ENCODE data around the gene MTOR.
"Not testable (repeated sequence)": the region's sequence is repeated elsewhere in the genome, so short reads cannot be mapped to it uniquely, and the experiment has no call there.

MTOR gene

DNA sequence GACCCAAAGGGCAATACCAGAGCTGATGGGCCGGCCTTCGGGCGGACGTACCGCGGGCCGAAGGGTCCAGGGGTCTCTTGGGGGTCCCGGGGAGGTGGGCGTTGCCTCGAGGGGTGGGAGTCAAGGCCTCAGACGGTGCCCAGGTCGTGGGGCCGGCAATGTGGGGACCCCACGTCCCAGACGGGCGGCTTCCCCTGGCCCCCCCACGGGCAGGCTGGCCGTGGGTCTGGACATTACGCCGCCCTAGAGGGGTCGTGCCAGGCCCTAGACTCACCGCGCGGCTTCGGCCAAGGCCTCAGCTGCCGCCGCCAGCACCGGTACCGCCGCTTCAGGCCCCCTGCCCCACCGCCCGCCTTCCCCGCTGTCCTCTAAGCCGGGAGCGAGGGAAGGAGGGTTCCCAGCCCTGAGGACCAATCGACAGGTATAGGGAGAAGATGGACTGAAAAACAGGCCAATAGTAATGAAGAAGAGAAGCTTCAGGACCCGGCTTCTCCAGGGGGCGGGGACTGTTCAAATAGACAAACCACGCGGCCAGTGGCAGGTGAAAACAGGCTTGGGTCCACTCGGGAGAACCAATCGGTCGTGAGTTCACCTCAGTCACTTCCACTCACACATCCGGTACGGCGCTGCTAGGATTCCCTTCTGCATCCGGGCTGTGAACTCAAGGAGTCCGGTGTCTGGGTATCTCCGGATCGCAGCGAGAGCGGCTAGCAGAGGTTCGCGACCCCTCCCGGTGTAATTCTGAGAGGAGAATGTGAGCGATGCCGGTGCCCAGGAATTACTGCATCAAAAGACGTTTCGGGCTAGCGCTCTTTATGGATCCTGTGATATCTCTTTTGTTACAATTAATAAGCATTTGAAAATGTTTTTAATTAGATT is at the start of gene MTOR:
TSS of gene MTOR (minus strand) at position 381 of the 879 bp plus-strand sequence. CDS start 3,142 bp downstream, outside the sequence.
- DNase-seq = peak; percentile 100

DNA sequence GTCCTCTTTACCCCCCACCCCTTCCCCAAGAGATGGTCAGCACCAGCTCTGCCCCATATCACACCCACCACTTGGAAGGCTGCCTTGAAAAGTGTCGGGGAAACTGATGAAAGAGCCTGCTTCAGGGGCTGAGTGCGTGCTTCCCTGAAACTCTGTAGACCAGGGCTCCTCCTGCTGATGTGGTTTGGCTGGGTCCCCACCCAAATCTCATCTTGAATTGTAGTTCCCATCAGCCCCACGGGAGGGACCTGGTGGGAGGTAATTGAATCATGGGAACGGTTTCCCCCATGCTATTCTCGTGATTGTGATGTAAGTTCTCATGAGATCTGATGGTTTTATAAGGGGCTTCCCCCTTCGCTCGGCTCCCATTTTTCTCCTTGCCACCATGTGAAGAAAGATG is 47.0 kb upstream of the MTOR start:
- no peak for DNase-seq

DNA sequence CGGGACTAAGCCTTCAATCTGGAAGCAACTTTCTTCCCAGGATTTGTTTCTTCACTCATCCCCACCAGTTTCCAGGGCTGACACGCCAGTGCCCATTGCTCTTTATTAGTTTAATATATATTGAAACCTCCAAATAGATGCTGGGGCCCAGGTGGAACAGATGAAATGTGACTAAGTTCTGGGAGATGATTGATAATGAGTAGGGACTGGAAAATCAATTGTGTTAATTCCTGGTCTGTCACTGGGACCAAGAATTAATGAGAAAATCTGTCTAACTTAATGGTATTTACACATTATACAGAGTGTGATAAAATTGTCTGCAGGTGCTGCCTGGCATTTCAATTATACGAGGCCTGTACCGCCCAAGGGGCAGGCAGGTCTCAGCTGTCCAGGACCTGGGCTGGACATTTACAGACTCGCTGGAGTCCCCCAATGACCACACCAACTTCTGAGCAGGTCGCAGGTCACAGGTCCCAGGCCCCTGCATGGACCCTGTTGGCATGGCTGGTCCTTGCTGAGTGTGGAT is 46.4 kb upstream of the MTOR start:
- DNase-seq = no peak

DNA sequence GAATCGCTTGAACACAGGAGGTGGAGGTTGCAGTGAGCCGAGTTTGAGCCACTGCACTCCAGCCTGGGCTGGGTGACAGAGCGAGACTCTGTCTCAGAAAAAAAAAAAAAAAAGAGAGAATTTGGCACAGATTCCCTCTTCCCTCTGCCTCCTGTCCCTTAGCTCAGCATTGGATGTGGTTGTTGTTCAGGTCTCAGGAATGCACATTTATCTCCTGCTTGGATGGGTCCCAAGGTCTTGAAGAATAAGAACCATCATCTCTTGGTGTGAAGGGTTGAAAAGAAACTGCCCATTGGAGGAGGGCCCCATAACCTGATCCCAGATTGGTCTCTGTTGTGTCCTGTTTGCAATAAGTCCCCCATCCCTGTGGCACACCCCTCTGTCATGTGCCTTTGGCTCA is 45.5 kb upstream of the MTOR start:
- no peak for DNase-seq

DNA sequence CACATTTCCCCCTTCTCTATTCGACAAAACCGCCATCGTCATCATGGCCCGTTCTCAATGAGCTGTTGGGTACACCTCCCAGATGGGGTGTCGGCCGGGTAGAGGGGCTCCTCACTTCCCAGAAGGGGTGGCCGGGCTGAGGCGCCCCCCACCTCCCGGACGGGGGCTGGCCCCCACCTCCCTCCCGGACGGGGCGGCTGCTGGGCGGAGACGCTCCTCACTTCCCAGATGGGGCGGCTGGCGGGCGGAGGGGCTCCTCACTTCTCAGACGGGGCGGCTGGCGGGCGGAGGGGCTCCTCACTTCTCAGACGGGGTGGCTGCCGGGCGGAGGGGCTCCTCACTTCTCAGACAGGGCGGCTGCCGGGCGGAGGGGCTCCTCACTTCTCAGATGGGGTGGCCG is 43.2 kb upstream of the MTOR start:
- not testable (repeated sequence) for DNase-seq

DNA sequence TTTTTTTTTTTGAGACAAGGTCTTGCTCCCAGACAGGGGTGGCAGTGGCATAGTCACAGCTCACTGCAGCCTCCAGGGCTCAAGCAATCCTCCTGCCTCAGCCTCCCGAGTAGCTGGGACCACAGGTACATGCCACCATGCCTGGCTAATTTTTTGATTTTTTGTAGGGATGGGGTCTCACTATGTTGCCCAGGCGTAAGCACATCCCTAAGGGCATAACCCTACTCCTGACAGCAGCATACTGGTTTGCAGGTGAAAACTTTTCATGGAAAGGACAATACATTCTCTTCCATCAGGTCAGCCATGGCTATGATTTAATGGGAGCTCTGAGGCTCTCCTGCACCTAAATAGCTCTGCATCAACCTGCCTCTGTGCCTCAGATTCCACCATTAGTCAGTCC is 40.0 kb upstream of the MTOR start:
- no peak for DNase-seq

DNA sequence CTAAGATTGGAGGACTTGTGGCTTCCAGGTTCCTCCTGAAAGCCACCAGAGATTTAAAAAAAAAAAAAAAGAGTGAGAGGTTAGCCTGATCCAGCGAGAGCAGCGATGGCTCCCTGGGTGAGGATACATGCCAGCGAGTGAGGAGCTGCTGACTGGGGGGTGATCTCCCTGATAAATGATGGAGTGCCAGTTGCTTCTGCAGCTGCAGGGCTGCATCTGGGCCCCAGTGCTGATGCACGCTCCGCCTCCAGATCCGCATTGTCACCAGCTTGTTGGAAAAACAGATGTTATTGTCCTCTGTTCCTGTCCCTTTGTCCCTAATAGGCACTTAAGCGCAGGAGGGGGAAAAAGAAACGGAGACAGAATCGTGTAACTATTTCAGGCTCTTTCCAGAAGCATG is 39.2 kb upstream of the MTOR start:
- DNase-seq = no peak

DNA sequence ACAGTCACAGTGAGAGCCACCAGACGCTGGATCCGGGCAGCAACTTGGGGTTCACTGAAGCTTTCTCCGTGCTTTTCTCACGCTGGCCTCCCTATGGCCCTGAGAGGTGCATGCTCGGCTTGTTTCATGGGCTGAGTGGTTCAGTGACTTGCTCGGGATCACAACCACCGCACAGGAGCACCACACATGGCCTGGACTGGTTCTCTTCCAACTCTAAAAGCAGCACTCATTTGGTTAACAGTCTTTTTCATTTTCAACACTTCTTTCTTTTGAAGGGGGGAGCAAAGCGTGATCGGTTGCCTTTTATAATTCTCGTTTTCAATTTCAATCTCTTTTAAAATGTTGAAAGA is 36.8 kb upstream of the MTOR start:
- DNase-seq = no peak

DNA sequence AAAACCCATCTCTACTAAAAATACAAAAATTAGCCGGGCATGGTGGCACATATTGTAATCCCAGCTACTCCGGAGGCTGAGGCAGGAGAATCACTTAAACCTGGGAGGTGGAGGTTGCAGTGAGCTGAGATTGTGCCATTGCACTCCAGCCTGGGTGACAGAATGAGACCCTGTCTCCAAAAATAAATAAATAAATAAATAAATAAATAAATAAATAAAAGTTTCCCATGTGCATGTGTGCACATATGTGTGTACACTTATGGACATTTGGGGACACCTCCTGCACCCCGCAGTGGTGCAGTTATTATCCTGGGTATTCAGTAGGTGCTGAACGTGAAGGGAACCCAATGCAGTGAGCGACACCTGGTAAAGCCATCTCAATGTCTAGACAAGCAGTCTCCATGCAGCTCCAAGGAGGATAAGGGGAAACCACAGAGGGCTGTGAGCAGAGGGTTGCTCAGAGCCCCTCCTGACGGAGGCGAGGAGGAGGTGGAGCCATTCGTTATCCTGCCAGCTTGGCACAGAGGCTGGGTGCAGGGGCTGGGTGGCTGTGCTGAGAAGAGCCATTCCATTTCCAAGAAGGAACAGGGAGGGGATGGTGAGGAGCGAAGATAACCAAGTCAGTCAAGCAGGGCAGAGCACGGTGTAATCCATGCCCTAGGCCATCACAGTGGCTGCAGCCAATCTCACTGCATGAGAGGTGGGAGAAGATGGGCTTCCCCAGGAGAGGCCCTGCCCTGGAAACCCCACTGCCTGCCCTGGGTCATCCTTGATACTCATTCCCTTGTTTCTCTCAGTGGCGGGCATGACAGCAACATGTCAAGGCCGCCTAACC is 36.3 kb upstream of the MTOR start:
- no peak for DNase-seq

DNA sequence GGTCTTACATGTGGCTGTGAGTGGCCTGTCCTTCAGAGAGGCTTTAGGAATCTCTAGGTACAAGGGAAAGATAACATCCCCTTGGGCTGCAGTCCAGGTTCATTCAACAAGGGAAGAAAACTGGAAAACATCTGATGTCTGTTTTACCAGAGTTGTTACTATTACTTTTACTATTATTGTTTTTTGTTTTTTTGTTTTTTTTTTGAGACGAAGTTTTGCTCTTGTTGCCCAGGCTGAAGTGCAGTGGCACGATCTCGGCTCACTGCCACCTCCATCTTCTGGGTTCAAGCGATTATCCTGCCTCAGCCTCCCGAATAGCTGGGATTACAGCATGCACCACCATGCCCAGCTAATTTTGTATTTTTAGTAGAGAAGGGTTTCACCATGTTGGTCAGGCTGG is 35.4 kb upstream of the MTOR start:
- DNase-seq = not testable (repeated sequence)

DNA sequence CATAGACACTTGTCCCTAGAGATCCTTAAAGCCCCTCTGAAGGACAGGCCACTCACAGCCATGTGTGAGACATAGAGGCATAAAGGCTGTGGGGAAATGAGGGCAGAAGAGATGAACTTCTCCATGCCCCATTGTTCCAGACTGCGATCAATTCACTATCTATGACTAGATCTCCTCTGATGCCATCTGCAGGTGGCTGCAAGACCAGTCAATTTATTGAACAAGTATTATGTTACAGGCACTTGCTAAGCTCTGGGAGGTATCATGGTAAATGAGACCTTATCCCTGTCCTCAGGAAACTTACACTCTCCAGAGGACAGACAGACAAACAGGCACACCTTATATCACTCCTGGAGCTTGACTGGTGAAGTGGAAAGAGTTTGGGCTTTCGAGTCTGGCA is 33.6 kb upstream of the MTOR start:
- DNase-seq = no peak

DNA sequence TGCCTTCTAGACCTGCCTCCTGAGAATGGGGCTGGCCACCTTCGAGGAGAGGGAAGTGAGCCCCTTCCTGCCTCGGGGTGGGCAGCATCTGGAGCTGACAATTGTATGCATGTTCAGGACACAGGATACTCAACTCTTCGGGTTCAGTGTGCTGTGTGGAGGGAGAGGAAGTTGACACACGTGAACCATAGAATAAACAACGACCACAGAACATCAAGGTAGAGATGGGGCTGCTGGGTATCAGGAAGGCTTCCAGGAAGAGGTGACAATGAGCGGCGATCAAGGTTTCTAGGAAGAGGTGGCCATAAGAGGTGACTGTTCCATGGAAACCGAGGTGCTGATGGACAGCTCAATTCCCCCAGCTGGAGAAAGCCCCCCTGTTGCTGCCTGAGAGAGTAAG is 32.6 kb upstream of the MTOR start:
- DNase-seq = no peak

DNA sequence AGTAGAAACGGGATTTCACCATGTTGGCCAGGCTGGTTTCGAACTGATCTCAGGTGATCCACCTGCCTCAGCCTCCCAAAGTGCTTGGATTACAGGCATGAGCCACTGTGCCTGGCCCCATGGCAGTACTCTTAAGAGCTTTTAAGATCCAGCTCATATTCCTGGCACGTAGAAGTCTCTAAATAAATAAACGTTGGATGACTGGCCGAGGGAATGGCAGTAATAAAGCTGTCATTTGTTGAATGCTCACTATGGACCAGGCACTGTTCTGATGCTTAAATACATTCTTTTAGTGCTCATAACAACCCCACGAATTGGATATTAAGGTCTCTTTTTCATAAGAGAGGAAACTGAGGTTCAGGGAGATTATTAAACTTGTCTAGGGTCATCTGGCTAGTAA is 31.5 kb upstream of the MTOR start:
- DNase-seq = no peak

DNA sequence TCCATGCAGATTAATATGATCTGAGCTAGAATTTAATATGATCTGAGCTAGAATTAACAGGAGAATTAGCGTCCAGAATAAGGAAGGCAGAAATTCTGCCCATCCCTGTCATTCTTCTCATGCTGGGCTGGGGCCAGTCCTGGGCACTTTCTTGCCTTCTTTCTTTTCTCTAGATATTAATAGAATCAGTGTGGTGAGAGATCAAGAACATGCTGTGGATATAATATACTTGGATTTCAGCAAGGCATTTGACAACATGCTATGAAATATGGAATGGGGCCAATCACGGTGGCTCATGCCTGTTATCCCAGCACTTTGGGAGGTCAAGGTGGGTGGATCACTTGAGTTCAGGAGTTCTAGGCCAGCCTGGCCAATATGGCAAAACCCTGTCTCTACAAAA is 28.7 kb upstream of the MTOR start:
- DNase-seq = no peak

DNA sequence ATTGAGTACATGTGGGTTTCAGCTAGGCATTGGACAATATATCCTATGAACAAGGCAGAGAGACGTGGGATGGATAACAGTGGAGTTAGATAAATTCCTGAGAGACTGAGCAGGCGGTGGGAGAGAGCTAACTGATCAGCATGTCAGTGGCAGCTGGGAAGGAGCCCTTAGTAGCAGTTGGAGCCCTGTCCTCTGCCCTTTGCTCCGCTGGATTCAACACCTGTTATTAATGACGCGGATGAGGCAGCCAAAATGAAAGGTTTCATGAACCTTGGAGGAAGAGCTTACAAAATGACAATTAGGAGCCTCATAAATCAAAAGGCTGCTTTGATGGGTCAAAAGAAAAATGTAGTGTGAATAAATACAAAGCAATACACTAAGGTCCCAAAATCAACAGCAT is 26.7 kb upstream of the MTOR start:
- no peak for DNase-seq

DNA sequence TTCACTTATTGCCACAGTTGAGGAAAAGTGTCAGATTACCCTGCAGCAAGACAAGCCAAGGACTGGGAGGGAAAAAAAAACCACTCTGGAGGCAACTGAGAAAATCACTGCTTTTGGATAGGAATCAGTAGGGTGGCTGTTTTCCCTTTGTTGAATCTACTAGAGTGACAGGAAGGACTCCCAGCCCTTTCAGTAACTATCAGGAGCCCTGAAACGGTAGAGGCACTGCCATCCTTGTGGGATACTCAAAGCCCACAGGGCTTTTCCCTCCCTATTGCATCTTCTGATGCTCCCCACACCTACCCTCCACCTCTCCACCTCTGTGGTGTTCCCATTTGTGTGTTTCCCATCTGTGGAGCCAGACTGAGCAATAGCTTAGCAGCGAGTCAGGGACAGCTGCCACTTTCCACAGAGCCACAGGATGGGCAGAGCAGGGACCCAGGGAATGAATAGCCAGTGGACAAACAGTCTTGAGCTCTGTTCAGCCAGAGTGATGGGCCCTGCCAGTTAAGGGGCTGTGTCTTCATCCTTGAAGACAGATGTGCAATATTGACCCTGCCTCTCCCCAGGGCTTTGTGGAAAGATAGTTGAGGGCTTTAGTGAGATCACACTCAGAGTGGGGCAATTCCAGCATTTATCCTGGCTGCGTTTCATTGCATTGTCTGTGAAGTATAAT is 24.5 kb upstream of the MTOR start:
- no peak for DNase-seq

DNA sequence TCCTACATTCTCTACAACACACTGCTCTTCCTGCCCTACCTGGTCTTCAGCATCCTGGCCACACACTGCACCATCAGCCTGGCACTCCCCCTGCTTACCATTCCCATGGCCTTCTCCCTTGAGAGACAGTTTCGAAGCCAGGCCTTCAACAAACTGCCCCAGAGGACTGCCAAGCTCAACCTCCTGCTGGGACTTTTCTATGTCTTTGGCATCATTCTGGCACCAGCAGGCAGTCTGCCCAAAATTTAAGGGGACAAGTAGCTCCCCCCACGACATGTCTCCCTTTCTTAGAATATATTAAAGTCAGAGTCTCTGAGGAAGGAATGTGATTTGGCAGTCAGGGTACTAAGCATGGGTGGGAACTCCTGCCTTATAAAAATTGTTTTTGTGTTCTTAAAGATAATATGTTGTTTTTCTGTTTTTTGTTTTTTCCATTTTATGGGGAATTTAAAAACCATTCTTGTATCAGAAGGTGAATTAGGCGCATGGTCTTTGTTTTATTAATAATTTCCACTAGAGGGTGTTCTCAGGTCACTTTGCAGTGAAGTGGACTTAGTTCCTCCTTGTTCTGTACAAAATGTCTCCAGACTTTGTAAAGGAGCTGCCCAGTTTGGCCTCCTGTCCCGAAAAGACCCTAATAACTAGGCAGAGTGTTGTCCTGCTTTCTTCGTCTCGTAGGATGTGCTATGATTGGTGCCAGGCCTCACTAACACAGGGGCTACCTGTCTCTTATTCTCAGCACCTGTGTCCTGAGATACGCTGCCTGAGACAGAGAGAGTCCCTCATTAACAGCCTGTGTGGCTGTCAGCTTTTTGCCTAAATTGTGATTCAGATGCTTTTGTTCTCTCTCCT is 23.8 kb upstream of the MTOR start:
- DNase-seq = no peak

DNA sequence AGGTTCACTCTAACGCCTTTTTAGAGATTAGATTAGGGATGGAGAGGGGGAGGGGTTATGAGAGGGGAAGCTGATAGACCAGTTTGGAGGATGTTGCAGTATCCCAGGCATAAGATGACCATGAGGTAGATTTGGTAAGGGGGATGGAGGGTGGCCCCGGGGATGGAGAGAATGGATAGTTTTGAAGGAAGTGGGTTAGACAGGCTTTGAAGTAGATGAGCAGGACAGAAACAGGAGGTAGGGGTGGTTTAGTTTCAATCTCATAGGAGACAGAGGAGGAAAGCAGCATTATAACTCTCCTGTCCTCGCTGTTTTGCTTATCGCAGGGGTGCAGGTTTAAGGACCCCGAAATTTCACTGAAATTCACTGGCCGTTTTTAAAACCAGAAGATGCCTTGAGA is 22.4 kb upstream of the MTOR start:
- no peak for DNase-seq

DNA sequence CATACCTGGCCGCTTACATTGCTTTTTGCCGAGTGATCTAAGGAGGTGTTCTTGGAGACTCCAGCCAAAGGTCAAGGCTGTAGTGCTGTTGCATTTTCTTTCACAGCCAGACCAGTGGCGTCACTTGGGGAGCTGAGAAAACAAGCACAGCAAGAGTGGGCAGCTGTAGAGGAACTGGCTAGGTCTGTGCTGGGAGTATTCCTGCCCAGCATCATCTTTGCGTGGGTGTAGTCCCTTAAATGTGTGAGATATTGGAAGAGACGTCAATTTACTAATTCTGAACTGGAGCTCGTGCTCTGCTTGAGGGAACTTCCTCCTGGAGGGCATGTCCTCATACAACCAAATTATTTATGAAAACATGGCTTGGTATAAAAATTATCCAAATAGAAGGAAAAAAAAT is 20.8 kb upstream of the MTOR start:
- peak; percentile 27 for DNase-seq

DNA sequence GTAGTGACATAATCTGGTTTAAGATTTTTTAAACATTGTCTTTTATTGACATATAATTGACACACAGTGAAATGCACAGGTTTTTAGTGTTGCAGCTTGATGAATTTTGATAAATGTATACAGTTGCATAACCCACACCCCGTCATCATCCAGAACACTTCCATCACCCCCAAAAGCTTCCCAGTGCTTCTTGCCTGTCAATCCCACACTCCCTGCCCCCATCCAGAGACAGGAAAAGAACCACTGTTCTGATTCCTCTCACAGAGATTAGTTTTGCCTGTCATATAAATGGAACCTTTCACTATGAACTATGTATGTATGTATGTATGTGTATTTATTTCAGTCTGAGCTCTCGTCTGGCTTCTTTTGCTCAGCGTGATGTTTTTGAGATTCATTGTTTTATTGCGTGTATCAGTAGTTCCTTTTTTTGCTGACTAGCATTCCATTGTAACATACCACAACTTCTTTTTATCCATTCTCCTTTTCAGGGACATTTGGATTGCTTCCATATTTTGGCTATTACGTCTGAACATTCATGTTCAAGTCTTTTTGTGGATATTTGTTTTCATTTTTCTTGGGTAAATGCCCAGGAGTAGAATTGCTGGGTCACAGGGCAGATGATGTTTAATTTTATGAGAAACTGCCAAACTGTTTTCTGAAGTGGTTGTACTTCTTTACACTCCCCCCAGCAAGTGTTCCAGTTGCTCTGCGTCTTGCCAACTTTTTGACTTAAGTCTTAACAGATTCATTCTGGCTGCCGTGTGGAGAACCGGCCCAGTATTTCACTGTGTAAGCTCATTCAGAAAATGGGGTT is 19.4 kb upstream of the MTOR start:
- DNase-seq = peak; percentile 23

DNA sequence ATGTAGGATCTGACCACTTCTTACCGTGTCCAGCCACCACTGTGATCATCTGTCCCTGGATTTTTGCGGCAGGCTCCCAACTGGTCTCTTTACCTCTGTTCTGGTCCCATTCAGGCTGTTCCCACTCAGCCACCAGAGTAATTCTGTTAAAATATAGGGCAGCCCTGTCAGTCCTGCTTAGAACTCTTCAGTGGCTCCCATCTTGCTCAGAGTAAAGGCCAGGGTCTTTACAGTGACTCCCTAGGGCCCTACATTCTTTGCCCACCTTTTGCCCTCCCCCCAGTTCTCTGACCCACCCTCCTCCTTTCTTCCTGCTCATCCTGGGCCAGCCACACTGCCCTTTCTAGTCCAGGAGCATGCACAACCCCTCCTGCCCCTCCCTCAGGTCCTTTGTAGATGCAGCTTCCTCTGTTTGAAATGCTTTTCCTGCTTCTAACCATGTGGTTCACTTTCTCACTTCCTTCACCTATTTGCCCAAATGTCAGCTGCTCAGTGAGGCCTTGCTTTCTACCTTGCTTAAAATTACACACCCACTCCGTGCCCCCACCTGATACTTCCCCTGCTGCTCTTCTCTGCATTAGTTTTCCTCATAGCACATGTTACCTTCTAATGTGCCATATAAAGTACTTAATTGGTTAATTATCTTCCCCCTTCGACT is 18.5 kb upstream of the MTOR start:
- no peak for DNase-seq
